Activated CD4-positive, alpha-beta T cell treated with anti-CD3 and anti-CD28 coated beads, Interleukin-2, amount 50 U/mL, for 16 hours (primary cell): ENCODE measurements around the gene MICU2.

Experiments
- DNase-seq: peaks from one replicate; pipeline ENCODE4 v3.0.0-alpha.2; 2020

Gene MICU2

DNA sequence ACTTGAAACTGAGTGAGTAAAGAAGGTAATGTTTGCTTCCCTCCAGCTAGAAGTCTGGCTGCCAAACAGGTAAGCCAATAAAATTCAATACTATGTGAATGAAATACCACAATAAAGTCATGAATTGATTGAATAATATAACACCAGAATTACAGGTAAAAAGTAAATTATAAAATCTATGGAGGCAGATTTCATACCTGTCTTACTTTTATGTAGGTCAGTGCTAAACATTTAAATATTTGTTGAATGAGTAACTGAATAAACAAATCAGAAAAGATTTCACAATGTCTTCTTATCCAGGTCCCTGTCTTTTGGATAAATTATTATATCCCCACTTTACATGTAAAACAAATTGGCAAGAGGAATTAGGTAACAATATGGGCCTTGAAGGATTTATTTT, 62.7 kb downstream of the MICU2 start:
- DNase-seq, result no peak

GRCh38 chr13:21539687-21540086, 64.3 kb downstream of the MICU2 start:
- DNase-seq, result no peak

- no peak for DNase-seq
Observed at GRCh38 chr13:21538753-21539152, 65.2 kb downstream of the MICU2 start.

DNA sequence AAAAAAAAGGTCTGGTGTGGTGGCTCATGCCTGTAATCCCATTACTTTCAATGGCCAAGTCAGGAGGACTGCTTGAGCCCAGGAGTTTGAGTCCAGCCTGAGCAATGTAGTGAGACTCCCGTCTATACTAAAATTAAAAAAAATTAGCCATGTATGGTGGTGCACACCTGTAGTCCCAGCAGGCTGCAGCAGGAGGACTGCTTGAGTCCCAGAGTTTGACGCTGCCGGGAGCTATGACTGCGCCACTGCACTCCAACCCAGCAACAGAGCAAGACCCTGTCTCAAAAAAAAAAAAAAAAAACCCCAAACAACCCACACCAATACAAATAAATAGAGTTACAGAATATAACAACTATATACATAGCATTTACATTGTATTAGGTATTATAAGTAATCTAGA, 65.7 kb downstream of the MICU2 start:
- DNase-seq, result no peak

DNA sequence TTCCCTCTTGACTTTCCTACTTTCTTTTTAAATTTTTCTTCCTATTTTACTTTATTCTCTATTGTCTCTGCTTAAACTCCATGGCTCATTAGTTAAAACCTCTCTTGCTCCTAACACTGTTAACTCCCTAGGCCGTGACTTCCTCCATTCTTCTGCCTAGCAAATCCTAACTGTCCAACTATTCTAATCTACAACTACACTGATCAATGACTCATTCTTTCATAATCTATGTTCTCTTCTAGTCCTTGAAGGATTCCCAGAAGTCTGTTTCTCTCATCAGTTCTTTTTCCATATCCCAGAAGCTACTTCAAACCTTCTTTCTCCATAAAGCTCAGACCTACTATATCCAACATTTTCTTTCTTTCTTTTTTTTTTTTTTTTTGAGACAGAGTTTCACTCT, 66.9 kb downstream of the MICU2 start:
- no peak for DNase-seq

- DNase-seq, result no peak
Observed at GRCh38 chr13:21534760-21535159, 69.2 kb downstream of the MICU2 start.

DNA sequence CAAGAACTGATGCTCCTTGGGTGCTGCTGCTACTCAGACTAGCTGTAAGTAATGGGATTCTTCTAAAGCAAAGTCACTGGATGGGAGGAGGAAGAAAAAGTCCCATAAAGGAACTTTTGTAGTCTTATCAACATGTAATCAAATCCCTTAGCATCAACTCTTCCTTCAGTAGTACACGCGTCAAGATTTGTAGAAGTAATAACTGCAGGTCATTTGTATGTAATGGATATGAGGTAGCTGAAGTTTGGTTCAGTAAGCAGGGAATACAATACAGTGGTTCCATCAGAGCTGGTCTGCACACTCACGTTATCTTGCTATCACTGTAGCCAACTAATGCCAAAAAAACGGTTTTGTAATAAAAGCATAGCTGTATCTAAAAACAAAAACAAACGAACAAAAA, 72.5 kb downstream of the MICU2 start:
- no peak for DNase-seq

DNA sequence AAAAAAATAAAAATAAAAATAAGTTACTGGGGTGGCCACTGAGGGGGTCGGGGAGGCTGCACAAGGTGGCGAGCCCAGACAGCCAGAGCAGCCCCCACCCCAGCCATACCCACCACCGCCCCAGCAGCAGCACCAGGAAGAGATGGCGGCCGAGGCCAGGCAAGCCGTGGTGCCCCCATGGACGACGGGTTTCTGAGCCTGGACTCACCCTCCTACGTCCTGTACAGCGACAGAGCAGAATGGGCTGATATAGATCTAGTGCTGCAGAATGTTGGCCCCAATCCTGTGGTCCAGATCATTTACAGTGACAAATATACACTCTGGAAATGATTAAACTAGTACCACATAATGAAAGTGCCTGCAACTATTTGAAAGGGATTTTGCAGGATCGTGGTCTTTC, 73.3 kb downstream of the MICU2 start:
- DNase-seq, result no peak

- DNase-seq, result no peak
Observed at GRCh38 chr13:21529146-21529893, 74.7 kb downstream of the MICU2 start.

DNA sequence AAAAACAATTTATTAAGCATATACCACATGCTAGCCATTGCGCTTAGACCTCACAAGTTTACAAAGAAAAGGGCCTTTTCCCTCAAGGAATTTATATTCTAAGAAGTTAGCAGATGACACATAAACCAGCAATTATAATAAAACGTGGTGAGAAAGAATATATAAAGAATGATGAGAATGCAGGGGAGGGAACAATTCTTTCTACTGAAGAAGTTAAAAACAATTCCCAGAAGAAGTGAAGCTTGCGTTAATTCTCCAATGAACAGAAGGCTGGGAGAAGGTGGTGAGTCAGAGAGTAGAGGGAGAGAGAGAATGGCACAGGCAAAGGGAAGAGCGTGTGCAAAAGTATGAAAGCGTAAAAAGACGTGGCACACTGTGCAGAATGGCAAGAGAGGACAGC, 75.4 kb downstream of the MICU2 start:
- DNase-seq, result no peak

DNA sequence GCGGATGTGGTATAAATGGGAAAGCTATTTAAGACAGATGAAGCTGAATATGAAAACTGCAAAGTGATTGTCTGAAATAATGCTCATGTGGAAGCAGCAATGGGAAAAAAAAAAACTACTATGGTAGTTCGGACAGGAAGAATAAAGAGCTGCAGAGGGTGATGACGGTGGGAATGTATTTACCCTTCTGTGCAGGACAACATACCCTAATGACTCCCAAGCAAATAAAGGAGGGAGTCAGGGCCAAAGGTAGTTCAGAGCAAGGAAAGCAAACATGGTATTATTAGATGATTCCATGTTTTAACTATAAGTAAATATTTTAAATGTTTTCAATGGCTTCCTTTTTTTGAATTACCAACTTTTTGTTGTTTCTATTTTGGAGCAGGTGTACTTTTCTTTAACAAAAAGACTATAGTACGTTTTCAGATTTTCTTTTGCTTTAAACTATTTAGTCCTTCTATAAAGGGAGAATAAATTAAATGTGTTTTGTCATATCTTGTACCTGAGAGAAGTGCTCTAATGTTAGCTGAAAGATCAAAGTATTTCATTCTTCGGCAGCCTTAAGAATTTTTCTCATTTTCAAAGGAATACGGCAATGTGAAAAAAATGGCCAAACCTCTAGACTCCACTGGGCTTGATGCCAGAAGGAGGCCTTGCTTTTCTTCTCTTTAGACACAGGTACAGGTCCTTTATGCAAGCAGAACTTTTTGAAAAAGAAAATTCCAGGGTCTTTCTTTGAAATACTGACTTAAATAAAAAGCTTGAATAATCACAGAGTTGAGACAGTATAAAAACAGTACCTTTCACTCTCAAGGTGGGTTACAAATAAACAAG, 77.0 kb downstream of the MICU2 start:
- DNase-seq, result no peak

DNA sequence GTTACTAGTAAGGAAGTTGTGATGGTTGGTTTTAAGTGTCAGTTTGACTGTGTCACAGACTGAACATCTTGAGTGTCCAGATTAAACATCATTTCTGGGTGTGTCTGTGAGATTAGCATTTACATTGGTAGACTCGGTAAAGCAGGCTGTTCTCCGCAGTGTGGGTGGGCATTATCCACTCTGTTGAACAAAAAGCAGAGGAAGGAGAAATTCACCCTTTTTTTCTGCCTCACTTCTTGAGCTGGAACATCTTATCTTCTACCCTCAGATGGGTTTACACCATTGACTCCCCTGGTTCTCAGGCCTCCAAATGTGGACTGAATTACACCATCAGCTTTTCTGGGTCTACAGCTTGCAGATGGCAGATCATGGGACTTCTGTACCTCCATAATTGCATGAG, 81.1 kb downstream of the MICU2 start:
- no peak for DNase-seq

DNA sequence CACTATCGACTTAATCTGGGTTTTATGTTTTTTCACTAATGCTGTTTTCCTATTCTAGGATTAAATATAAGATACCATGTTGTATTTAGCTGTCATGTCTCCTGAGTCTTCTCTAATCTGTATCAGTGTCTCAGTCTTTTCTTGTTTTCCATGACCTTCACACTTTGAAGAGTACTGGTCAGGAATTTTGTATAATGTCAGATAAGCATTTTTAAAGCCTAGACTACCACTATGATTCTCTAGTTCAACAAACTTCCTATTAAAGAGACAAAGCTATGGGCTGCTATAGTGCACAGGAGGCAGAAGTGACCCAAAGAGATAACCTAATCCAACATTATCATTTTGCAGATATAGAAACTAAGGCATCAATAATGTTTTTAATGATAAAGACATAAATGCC, 81.8 kb downstream of the MICU2 start:
- DNase-seq, result no peak

DNA sequence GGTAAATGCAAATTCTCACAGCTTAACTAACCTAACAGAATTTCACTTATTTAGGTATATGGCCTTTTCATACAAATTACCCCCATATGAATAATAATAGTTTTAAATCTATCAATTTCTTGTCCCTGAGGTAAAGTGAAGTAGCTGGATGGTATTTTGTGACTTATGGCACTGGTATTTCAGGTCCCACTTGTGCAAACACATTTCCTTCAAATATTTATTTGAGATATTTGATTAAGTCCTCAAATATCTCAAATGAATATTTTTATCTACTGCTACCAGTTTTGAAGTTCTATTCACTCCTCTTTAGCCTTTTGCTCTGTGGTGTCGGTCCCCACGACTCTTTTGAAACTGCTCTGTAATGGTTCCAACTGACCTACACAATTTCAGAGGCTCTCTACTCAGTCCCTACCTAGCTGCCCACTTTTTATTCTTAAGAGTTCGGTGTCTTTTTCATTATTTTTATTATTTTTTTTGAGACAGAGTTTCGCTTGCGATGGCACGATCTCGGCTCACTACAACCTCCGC, 85.3 kb downstream of the MICU2 start:
- DNase-seq, result no peak

GRCh38 chr13:21517576-21517975, 86.4 kb downstream of the MICU2 start:
- no peak for DNase-seq

DNA sequence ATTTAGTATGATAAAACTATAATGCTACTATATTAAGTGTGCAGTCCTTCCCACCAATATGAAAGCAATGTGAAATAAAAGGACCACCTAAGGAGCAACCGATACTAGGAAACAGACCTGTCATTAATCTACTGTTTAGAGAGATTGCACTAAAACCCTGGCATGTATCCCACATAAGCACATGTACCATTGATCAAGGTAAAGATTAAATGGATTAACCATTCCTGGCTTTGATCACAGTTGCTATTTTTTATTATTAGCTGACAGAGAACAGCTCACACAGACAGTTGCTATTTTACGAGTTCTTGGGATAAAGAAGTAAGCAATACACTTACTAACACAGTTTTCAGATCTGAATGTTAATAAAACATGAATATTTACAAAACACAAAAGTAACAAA, 87.2 kb downstream of the MICU2 start:
- no peak for DNase-seq

- DNase-seq, result no peak
Observed at GRCh38 chr13:21511849-21512248, 92.1 kb downstream of the MICU2 start.

GRCh38 chr13:21504379-21504778, 99.6 kb downstream of the MICU2 start:
- no peak for DNase-seq

DNA sequence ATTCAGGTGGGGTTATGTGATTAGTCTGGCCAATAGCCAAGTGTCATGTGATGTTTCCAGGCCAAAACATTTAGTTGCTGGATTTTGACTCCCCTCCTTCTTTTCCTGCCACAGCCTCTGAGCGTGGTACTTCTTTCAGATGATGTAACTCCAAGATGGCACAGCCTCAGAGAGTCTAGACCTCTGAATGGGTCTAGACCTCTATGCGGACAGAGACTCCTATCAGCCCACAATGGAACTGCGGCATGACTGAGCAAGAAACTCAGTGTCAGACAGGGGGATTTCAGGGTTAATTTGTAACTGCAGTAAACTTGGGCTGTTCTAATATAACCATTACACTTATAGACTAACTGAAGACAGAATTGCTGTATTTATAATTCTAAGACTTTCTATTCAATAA, 102.3 kb downstream of the MICU2 start:
- no peak for DNase-seq

GRCh38 chr13:21486322-21486721, 117.6 kb downstream of the MICU2 start:
- no peak for DNase-seq

DNA sequence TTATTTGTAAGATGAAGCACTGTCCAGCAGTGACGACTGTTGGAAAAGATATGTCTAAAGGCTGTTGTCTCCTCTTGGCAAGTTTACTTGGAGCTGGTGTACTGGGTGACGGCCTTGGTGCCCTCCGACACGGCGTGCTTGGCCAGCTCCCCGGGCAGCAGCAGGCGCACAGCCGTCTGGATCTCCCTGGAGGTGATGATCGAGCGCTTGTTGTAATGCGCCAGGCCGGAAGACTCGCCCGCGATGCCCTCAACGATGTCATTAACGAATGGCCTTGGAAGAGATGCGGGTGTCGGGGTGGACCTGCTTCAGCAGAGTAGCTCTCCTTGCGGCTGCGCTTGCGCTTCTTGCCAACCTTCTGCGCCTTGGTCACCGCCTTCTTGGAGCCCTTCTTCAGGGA, 120.2 kb downstream of the MICU2 start:
- DNase-seq, result no peak

DNA sequence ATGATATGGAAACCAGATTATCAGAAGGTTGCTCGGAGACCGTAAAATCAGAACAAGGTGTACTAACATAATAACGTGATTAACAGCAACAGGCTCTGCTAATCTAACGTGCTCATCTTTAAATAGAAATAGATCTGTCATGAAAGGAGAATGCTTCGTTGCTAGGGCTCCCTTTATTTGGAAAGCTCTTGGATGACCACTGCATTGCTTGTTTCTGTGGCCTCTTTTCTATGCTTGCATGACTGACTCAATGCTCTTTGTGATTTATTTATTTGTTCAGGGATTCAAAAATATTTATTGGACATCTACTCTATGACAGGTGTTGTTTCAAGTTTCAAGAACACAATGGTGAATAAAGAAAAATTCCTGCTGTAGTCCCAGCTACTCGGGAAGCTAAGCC, 122.6 kb downstream of the MICU2 start:
- no peak for DNase-seq

GRCh38 chr13:21478881-21479808, 124.8 kb downstream of the MICU2 start:
- DNase-seq, result peak; percentile 68
